SK-N-SH treated with all-trans-retinoic acid at 6 μM for 48 hours (cell line): Measurements from ENCODE around the gene PDIK1L.

Experiments
- ATAC-seq: fragments of 200-7000 bp; cut with Tn5 transposase; 3 replicates; pipeline ENCODE4 v1.9.1; 2020; ENCODE audit warnings: mild to moderate bottlenecking, moderate library complexity
- ARNTL ChIP-seq: fragments of 450-650 bp; formaldehyde crosslinking; IDR thresholded peaks from 2 replicates; pipeline ENCODE4 v1.5.0; 2020; ENCODE audit warnings: low read depth, mild to moderate bottlenecking, moderate library complexity, borderline replicate concordance
- BACH2 ChIP-seq: fragments of 250-450 bp; sonication (Bioruptor Pico); IDR thresholded peaks from 2 replicates; pipeline ENCODE4 v1.9.0; 2021; ENCODE audit warnings: mild to moderate bottlenecking, borderline replicate concordance
- CSDC2 ChIP-seq: fragments of 250-450 bp; sonication (Bioruptor Pico); IDR thresholded peaks from 2 replicates; pipeline ENCODE4 v1.5.0; 2020; ENCODE audit warnings: mild to moderate bottlenecking, moderate library complexity
- ESRRG ChIP-seq: fragments of 250-450 bp; sonication (Bioruptor Pico); IDR thresholded peaks from 2 replicates; pipeline ENCODE4 v1.6.1; 2021; ENCODE audit warnings: mild to moderate bottlenecking
- GLIS3 ChIP-seq: fragments of 250-450 bp; sonication (Bioruptor Pico); IDR thresholded peaks from 2 replicates; pipeline ENCODE4 v1.5.0; 2020; ENCODE audit warnings: mild to moderate bottlenecking, moderate library complexity
- PATZ1 ChIP-seq: fragments of 250-450 bp; sonication (Bioruptor Pico); IDR thresholded peaks from 2 replicates; pipeline ENCODE4 v1.8.0; 2020; ENCODE audit warnings: mild to moderate bottlenecking, moderate library complexity, borderline replicate concordance
- TCF4 ChIP-seq: fragments of 250-450 bp; sonication (Bioruptor Pico); IDR thresholded peaks from 2 replicates; pipeline ENCODE4 v1.8.0; 2021; ENCODE audit warnings: mild to moderate bottlenecking, moderate library complexity, borderline replicate concordance
- TOX ChIP-seq: fragments of 250-450 bp; sonication (Bioruptor Pico); IDR thresholded peaks from 2 replicates; pipeline ENCODE4 v1.8.0; 2021; ENCODE audit warnings: mild to moderate bottlenecking, moderate library complexity, borderline replicate concordance
- TSHZ2 ChIP-seq: fragments of 250-450 bp; sonication (Bioruptor Pico); IDR thresholded peaks from 2 replicates; pipeline ENCODE4 v1.5.0; 2020; ENCODE audit warnings: mild to moderate bottlenecking, moderate library complexity
- ZC3H10 ChIP-seq: fragments of 250-450 bp; sonication (Bioruptor Pico); IDR thresholded peaks from 2 replicates; pipeline ENCODE4 v1.5.1; 2021; ENCODE audit warnings: mild to moderate bottlenecking, moderate library complexity
- ZNF70 ChIP-seq: fragments of 450-650 bp; formaldehyde crosslinking; IDR thresholded peaks from 2 replicates; pipeline ENCODE4 v1.5.0; 2020; ENCODE audit warnings: mild to moderate bottlenecking, moderate library complexity

Gene PDIK1L

GRCh38 chr1:26171084-26172072, 59.8 kb downstream of the PDIK1L start, which contains the start of gene ZNF593OS:
Gene ZNF593OS (minus strand): TSS chr1:26171832. CDS start chr1:26171661, 171 bp downstream.
- ATAC-seq = no peak
- TF ChIP-seq ZNF70 (CRISPR knock-in tag) (no peak), ARNTL (no peak), TSHZ2 (CRISPR knock-in tag) (no peak), BACH2 (CRISPR knock-in tag) (no peak), TOX (CRISPR knock-in tag) (no peak), CSDC2 (CRISPR knock-in tag) (no peak), GLIS3 (no peak), TCF4 (CRISPR knock-in tag) (no peak), PATZ1 (CRISPR knock-in tag) (no peak), ZC3H10 (CRISPR knock-in tag) (no peak), ESRRG (CRISPR knock-in tag) (no peak)
